Endometrial microvascular endothelial cells (primary cell): Measurements from ENCODE around the gene ANKRD6. TPM values are rescaled to one million over a fixed set of nuclear protein-coding genes. Genes with fewer than 3 reads are reported as not detected.

ENCODE experiments used
- in situ Hi-C: cut with HindIII; loops from 2 replicates; pipeline ENCODE4 v1.10.0; 2017; ENCODE audit warnings: low sequenced_read_pairs, low pct_unique_long_range_greater_than_20kb; ENCODE audit errors: inconsistent ontology term
- total RNA-seq: library from RNA; depleted of rRNA; stranded (reverse); fragments of >200 nt; gene quantifications from one replicate; pipeline ENCODE4 v1.2.3, GENCODE V29; 2015; ENCODE audit errors: inconsistent ontology term

The ANKRD6 gene
- total RNA-seq, 1 donor from 2014 or later: 7.0 TPM

- in situ Hi-C loops: no loop called here
Observed at GRCh38 chr6:89660981-89661380, 228.0 kb downstream of the ANKRD6 start.

GRCh38 chr6:89661559-89661958 is 228.6 kb downstream of the ANKRD6 start:
- in situ Hi-C loops: no loop called here

- in situ Hi-C loops: no loop called here
Observed at GRCh38 chr6:89662659-89663223, 229.8 kb downstream of the ANKRD6 start.

- in situ Hi-C loops: no loop called here
Observed at GRCh38 chr6:89667872-89668556, 235.1 kb downstream of the ANKRD6 start.

GRCh38 chr6:89669002-89669401 is 236.1 kb downstream of the ANKRD6 start:
- in situ Hi-C loops: no loop called here

GRCh38 chr6:89670935-89671565 is 238.1 kb downstream of the ANKRD6 start:
- in situ Hi-C loops: no loop called here

GRCh38 chr6:89675949-89676748 is 243.2 kb downstream of the ANKRD6 start:
- in situ Hi-C loops: no loop called here

- in situ Hi-C loops: no loop called here
Observed at GRCh38 chr6:89678531-89678930, 245.6 kb downstream of the ANKRD6 start.

GRCh38 chr6:89679215-89680120 is 246.5 kb downstream of the ANKRD6 start:
- in situ Hi-C loops: no loop called here

GRCh38 chr6:89680150-89680549 is 247.2 kb downstream of the ANKRD6 start:
- in situ Hi-C loops: no loop called here

- in situ Hi-C loops: no loop called here
Observed at GRCh38 chr6:89680551-89680950, 247.6 kb downstream of the ANKRD6 start.

- in situ Hi-C loops: no loop called here
Observed at GRCh38 chr6:89681983-89682564, 249.1 kb downstream of the ANKRD6 start.

- in situ Hi-C loops: no loop called here
Observed at GRCh38 chr6:89682991-89683390, 250.0 kb downstream of the ANKRD6 start.

Other genes with a start within 250 kb of the ANKRD6 start
- not detected for gene GABRR1, start 215.8 kb upstream of the ANKRD6 start, total RNA-seq
- not detected for gene GABRR2, start 117.9 kb upstream of the ANKRD6 start, total RNA-seq
- 52.8 TPM for gene UBE2J1, start 80.4 kb upstream of the ANKRD6 start, total RNA-seq
- gene RRAGD, start 20.9 kb upstream of the ANKRD6 start, total RNA-seq: not detected
- gene LYRM2, start 205.6 kb downstream of the ANKRD6 start, total RNA-seq: 41.3 TPM